WERI-Rb-1 (cell line): ENCODE measurements around the gene SEC24D.

ENCODE experiments used
- DNase-seq: peaks from one replicate; pipeline ENCODE4 v3.0.0-alpha.2; 2020
- H3K27ac ChIP-seq: fragments of 250-450 bp; sonication (Bioruptor Pico); 2 replicates; pipeline ENCODE4 v1.5.1; 2020; ENCODE audit warnings: mild to moderate bottlenecking, moderate library complexity
- H3K27me3 ChIP-seq: fragments of 250-450 bp; sonication (Bioruptor Pico); 2 replicates; pipeline ENCODE4 v1.5.1; 2021; ENCODE audit warnings: mild to moderate bottlenecking, low read depth, moderate library complexity; ENCODE audit not compliant: insufficient read depth, severe bottlenecking
- H3K36me3 ChIP-seq: fragments of 250-450 bp; sonication (Bioruptor Pico); 2 replicates; pipeline ENCODE4 v1.5.1; 2020; ENCODE audit warnings: mild to moderate bottlenecking, moderate library complexity
- H3K4me3 ChIP-seq: 2 replicates; pipeline ENCODE4 v1.5.1; 2011; ENCODE audit warnings: low read depth, mild to moderate bottlenecking, control low read depth, low read length
- H3K9me3 ChIP-seq: fragments of 250-450 bp; sonication (Bioruptor Pico); 2 replicates; pipeline ENCODE4 v1.5.1; 2021; ENCODE audit warnings: mild to moderate bottlenecking, moderate library complexity; ENCODE audit not compliant: severe bottlenecking
- TF ChIP-seq, protein P1 (sequence below): IDR thresholded peaks from 2 replicates; pipeline ENCODE4 v1.5.1; 2011; ENCODE audit warnings: low read depth, mild to moderate bottlenecking, control low read depth, inconsistent platforms, low read length

Gene SEC24D

DNA sequence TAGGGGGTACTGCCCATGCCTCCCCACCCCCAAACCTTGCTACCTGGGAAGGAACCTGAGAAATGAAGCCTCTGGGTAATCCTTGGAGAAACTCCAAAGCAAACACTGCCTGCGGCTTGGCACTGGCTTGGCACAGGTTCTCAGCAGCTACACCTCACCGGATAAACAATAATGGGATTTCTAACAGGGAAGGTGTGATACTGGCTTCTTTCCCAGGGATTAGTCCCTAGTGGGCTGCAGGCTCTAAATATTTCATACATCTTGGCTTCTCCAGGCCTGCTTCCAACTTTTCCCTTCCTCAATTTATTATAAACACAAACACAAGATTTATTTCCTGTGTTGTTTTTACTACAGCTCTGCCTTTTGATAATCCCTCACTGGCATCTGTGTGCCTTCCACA is 12.5 kb downstream of the SEC24D start:
- Histone ChIP-seq H3K36me3 (peaks cover 8% of the 10 kb centered on the region; the same call in 1 of the 2 replicates), H3K27me3 (no peaks in the 10 kb centered on the region), H3K9me3 (no peaks in the 10 kb centered on the region), H3K27ac (no peak overlapping the region), H3K4me3 (no peak overlapping the region)
- TF ChIP-seq, protein P1, sequence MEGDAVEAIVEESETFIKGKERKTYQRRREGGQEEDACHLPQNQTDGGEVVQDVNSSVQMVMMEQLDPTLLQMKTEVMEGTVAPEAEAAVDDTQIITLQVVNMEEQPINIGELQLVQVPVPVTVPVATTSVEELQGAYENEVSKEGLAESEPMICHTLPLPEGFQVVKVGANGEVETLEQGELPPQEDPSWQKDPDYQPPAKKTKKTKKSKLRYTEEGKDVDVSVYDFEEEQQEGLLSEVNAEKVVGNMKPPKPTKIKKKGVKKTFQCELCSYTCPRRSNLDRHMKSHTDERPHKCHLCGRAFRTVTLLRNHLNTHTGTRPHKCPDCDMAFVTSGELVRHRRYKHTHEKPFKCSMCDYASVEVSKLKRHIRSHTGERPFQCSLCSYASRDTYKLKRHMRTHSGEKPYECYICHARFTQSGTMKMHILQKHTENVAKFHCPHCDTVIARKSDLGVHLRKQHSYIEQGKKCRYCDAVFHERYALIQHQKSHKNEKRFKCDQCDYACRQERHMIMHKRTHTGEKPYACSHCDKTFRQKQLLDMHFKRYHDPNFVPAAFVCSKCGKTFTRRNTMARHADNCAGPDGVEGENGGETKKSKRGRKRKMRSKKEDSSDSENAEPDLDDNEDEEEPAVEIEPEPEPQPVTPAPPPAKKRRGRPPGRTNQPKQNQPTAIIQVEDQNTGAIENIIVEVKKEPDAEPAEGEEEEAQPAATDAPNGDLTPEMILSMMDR: no peak
- no peak for DNase-seq

DNA sequence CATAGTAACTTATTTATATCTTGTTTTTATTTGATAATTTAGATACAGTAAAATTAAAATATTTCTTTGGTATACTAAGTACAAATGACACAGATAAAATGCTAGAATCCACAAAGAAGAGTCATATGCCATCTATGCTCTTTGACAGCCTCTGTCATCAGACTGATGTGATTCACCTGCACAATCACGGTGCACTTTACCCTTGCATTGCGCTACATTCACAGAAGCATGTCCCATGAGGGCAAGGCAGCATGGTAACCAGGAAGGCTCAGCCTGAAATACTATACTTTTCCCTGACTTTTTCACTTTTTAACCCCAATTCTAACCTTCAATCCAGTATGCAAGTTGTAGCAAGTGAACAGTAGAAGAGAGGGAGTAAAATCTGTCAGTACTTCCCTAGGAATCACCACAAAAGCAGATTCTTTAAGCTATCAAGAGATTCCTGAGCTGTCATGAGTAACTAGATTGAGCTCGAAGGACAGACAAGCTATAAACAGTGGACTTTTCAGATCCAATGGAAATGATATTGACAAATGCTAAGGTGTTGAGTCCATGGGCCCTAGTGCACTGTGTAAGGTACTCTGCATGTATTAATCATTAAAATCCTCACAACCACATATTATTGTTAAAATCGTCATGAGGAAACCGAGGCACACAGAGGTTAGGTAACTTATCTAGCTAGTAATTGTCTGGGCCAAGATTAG is 14.2 kb downstream of the SEC24D start:
- Histone ChIP-seq H3K27ac (no peak overlapping the region), H3K27me3 (no peaks in the 10 kb centered on the region), H3K4me3 (no peak overlapping the region), H3K36me3 (peaks cover 8% of the 10 kb centered on the region; the same call in 1 of the 2 replicates), H3K9me3 (no peaks in the 10 kb centered on the region)
- TF ChIP-seq, protein P1: no peak
- no peak for DNase-seq

DNA sequence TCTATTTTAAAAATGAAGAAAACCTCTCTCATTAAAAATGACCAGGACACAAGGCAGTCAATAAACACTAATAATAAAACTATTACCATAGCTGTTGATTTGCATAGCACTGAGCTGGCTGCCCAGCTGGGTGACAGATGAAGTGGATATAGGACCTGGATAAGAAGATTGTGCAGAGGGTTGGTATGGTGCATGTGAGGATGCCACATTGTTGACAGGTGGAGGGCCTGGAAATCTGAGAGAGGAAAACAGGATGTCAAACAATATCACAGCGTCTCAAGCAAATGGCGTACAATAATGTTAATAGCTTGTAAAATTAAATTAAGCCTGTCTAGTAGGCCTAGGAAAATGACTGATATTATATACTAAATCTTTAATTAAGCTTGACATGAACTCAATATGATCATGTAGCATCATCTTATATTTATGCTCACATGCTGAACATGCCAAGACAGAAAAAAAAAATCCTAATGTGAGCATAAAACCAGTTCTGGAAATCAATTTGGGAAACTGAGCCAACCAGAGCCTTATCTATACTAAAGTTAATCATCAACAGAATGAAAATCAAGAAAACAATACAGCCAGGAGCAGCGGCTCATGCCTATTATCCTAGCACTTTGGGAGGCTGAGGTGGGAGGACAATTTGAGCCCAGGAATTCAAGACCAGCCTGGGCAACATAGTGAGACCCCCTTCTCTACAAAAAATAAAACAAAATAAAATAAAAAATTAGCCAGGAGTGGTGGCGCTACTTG is 18.6 kb downstream of the SEC24D start:
- Histone ChIP-seq H3K27me3 (no peaks in the 10 kb centered on the region), H3K36me3 (peaks cover 20% of the 10 kb centered on the region), H3K4me3 (no peak overlapping the region), H3K27ac (peak overlapping the region; percentile 39), H3K9me3 (peaks cover 4% of the 10 kb centered on the region)
- peak; percentile 77 for DNase-seq
- TF ChIP-seq, protein P1: no peak

DNA sequence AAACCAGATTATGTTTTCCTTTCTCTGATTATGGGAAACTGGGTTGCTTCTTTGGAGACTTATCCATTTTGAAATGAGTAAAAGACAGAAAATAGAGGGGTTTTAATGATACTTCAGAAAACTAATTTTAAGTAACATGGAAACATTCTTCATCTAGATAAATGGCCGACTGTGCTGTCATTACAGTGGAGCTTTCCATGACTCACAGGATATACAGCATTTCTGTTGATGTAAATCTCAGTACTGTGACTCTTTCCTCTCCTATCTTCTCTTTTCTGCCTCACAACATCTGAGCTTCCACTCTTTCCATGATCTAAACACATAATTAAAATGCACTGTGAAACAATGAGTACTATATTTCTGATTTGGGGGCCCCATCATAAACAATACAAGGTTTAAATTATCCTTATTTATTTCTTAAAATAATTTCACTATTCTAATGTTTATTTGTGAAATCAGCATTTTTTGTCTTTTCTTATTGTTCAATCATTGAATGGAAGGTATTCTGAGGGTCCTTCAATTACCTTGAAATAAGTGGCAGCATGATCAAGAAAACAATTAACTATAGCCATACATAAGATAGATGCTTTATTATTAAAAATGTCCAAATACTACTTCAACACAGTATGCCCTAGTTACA is 19.3 kb downstream of the SEC24D start:
- H3K4me3 ChIP-seq: no peak overlapping the region
- H3K9me3 ChIP-seq: peaks cover 4% of the 10 kb centered on the region
- H3K27ac ChIP-seq: peak overlapping the region; percentile 31; the same call in 1 of the 2 replicates
- TF ChIP-seq, protein P1: no peak
- H3K27me3 ChIP-seq: no peaks in the 10 kb centered on the region
- peaks cover 17% of the 10 kb centered on the region for H3K36me3 ChIP-seq
- no peak for DNase-seq

DNA sequence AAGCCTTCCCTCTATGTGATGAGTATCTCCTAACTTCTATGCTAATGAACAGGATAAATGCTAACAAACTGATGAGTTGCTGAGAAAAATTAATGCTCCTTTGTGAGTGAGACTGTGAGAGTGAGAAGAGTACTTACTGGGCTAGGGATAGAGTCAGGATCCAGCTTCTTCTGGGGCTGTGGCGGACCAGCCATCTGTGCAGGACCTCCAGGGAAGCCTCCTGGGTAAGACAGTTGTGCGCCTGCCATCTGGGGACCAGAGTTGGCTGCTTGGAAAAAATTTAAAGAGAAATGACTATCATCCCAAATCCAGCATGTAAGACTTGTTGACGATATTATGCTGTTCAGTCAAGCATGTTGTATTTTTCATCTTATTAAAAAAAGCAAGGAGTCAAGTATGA is 21.0 kb downstream of the SEC24D start:
- TF ChIP-seq, protein P1: no peak
- H3K27me3 ChIP-seq: no peaks in the 10 kb centered on the region
- peaks cover 17% of the 10 kb centered on the region for H3K36me3 ChIP-seq
- peaks cover 4% of the 10 kb centered on the region for H3K9me3 ChIP-seq
- DNase-seq: peak; percentile 45
- no peak overlapping the region for H3K4me3 ChIP-seq
- no peak overlapping the region for H3K27ac ChIP-seq
